NAMALWA (cell line): Measurements from ENCODE around the gene RDH13.
"Not testable (repeated sequence)": the region's sequence is repeated elsewhere in the genome, so short reads cannot be mapped to it uniquely, and the experiment has no call there.

Source experiments
- DNase-seq: peaks from one replicate; pipeline ENCODE4 v3.0.0-alpha.2; 2015; ENCODE audit warnings: low spot score

The RDH13 gene

GRCh38 chr19:55062735-55063491 lies at the start of gene RDH13:
Gene RDH13, minus strand, starts transcription at chr19:55063148. Its CDS starts 116 bp downstream, at chr19:55063032.
- peak; percentile 73 for DNase-seq

DNA sequence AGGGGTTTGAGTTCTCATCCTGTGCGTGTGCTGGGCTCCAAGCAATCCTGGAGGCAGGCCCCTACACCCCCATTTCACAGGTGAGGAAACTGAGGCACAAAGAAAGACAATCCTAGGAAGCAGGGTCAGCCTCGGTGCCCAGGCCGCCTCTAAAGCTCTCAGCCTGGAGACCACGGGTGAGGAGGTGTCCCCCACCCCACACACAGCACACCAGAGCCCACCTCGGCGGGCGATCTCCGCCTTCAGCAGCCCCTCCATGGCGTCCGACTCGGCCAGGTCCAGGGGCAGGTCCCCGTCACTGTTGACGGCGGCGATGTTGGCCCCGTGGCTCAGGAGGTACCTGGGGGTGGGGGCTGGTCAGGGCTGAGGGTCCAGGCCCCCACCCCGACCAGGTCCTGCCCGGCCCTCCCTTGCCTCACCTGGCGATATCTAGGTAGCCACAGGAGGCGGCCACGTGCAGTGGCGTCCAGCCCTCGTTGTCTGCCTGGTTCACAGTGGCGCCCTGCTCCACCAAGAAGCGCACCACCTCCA lies 49.4 kb upstream of the RDH13 start:
- DNase-seq = no peak

DNA sequence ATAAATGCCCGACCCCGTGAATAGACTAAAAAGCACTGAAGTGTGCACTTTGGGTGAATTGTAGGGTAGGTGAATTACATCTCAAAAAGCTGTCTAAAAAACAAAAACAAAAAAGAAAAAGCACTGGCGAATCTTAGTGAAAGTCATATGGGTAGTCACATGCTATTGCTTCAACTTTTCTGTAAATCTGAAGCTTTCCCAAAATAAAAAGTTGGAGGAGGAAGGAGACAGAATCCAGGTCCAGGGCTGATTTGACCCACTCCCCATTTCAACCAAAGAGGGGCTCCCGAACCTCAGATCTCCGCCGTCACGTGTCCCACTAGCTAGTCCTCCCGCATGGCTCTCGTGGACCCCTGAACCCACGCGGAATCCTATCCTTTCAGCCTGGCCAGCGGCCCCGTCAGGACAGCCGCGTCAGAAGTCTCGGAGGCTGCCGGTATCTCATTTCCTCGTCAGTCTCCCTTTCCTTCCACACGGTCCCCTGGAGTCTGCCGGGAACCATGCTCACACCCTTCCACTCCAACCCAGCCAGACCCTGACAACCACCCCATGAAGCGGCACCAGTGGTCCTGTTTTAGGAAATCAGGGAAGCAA lies 48.4 kb upstream of the RDH13 start:
- DNase-seq = no peak

DNA sequence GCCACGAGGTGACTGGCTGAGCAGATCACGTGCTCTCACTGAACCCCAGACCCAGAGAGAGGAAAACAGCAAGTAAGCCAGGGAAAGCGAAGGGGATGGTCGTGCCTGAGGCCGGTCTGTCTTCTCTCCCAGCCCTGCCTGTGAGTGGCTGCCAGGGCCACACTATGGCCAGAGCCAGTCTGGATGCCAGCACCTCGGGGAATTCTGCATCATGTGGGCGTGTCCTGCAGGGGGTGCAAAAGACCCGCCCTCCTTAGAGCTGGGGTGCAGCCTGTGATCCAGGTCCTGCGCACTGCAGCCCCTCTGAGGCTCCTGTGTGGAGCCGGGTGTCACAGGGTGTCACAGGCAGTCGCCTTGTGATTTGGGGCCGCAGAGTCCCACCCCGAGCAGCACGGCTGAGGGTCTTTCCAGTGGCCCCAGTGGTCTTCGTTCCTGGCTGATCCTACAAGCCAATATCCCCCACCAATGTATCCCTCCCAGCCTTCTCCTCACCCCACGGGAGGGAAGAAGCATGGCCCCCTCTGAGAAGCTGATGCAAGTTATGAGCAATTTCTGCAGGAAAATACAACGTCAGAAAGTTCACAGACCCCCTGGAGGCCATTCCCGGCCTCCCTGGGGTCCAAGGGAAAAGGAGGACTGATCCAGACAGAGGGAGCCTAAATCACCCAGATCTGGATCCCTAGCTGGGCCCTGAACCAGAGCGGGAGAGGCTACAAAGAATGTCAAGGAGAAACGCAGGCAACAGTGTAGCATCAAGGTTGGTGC lies 46.8 kb upstream of the RDH13 start:
- DNase-seq = no peak

GRCh38 chr19:55107252-55107651 lies 44.3 kb upstream of the RDH13 start:
- DNase-seq = not testable (repeated sequence)

GRCh38 chr19:55106591-55106990 lies 43.6 kb upstream of the RDH13 start:
- DNase-seq = no peak

- no peak for DNase-seq
These were observed 42.3 kb upstream of the RDH13 start for GRCh38 chr19:55105237-55105636.

DNA sequence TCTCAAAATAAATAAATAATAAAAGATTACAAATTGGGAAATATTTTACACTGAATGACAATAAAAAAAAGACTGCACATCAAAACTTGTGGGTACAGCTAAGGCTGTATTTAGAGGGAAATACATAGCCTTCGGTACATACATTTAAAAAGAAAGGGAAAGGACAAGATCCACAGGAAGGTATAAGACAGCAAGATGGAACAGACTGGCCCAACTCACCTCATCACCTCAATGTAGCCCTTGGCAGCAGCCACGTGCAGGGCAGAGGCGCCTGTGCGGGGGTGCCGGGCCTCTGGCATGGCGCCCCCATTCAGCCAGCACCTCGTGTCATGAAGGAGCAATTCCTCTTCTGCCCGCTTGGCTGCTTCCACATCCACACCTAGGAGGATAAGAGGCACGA lies 40.2 kb upstream of the RDH13 start:
- DNase-seq = no peak

- no peak for DNase-seq
These were observed 38.3 kb upstream of the RDH13 start for GRCh38 chr19:55101261-55101660.

DNA sequence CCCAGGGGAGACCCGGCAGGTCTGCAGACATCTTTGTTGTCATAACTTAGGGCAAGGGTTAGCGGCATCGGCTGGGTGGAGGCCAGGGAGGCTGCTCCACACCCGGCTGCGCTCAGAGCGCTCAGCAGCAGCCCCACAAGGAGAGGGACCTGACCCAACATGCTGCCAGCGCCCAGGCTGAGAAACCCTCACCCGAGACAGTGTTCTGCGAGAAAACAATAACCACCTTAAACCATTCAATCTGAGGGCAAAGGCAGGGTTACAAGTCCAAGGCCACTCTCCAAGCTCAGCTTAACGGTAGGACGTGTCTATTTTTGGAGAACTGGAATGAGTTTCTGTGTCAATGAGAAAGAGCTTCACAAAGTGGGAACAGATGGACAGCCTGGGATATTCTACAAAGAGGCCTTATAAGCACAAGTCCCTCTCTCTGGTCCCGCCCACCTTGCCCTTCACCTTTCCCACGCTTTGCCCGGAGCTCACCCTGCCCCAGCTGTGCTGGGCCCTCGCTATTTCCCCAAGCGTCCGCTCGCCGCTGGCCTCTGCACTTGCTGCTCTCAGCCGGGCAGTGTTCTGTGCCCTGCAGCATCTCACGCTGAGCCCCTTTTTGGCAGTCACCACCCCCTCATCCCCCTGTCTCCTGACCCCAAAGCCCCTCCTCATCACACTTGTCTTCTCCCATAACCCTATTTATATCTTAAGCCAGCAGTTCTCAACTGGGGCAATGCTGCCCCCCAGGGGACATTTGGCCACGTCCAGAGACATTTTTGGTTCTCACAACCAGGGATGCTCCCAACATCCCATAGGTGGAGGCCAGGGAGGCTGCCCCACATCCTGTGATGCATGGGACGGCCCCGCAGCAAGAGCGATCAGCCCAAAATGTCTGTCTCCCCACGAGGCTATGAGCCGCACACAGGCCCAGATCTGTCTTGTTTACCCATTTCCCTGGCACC lies 36.9 kb upstream of the RDH13 start:
- DNase-seq = no peak

GRCh38 chr19:55098716-55099556 lies 36.0 kb upstream of the RDH13 start:
- DNase-seq = no peak

GRCh38 chr19:55097864-55098715 lies 35.1 kb upstream of the RDH13 start:
- no peak for DNase-seq

DNA sequence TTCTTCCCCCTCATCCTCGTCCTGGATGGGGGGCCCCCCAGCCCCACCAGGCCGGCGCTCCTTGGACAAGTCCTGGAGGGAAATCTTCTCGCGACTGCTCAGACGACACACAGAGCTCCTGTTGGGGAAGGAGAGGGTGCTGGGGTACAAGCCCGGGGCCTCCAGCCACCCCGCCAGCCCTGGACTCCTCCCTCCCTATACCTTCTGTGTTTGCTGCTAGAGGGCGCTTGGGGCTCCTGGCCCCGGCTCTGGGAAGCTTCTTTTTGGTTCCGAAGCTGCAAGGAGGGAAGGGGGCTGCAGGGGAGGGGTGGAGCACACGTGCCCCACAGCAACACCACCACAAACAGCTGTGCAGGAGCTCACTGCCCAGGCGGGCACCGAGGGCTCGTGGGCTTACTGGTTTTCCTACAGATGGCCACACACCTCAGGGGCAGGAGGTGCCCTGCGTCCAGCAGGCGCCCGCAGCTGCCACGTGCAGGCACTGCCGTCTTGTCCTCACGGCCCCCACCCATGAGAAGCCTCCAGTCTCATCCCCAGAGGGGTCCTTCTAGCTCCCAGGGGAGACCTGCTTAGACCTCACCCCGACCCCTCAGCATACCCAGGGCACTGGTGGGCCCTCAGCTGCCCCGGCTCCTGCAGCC lies 33.2 kb upstream of the RDH13 start:
- peak; percentile 41 for DNase-seq

DNA sequence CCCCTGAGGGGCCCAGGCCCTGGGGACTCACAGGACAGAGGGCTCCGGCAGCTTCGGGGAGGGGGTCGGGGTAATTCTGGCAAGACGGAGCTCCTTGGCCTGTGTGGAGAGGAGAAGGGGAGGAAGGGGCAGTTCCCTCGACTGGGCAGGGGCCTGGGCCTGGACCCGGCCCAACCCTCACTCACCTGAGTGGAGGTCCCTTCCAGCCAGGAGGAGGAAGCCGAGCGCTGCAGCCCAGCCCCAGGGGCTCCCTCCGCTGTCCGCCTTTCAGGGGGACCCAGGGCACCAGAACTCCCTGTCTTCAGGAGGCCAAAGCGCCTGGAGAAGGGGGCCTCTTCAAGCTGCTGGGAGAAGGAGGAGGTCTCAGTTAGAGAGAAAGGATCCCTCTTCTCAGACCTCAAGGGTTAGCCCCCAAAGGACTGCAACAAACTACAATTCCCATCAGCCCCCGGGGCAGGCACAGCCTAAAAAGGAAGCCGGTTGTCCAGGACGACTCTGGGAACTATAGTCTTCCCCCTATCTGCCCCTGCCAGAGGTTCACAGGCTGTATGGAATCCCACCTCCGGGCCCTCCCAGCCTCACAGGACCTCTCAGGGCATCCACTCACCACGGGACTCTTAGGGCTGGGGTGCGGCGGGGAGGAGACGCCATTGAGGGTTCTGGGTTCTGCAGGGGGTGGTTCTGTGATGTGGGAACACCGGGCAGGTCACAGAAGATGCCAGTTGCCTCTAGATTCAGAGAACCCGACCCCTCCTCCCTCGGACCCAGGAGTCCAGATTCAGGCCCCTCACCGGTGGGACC lies 32.5 kb upstream of the RDH13 start:
- DNase-seq = peak; percentile 44

- no peak for DNase-seq
These were observed 31.7 kb upstream of the RDH13 start for GRCh38 chr19:55094456-55095259.

DNA sequence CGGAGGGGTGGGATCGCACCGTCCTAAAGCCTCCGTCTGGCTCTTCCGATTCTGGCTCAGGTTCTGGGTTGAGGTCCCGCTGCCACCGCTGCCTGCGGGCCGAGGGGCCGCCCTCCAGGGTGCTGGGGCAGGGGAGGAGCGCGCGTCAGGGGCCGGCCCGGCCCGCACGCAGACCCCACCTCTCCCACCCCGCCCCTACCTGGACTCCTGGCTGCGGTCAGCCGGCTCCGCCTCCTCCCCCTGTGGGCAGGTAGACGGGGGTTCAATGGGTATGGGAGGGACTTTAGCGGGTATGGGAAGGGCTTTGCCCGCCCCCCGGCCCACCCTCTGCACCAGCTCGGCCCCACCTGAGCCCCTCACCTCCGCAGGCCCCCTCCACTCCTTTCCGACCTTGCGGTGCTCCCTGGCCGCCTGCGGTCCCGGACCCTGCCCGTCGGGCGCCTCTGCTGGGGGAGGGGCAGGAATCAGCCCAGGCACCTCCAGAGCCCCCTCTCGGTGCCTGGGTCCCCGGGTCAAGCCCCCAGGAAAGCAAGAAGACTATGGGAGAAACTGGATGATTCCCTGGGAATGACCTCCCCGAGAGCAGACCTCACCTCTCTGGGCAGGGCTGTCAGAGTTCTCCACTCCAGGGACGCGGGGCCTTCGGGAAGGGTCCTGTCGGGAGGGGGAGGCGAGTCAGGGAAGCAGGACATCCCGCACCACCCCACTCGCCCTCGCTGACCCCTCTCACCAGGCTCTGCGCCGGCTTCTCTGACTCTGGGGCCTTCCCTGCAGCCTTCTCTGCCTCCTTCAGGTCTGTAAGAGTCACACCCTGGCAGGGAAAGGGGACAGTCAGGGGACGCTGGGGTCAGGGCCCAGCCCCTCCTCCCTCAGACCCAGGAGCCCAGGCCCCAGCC lies 29.7 kb upstream of the RDH13 start:
- DNase-seq = no peak

GRCh38 chr19:55091955-55092354 lies 29.0 kb upstream of the RDH13 start:
- DNase-seq = no peak
